Esophagus squamous epithelium (tissue), 5 donors: ENCODE measurements around the gene MRPS15. TPM values are rescaled to one million over a fixed set of nuclear protein-coding genes. Genes with fewer than 3 reads are reported as not detected.

Experiments
- DNase-seq: peaks from one replicate; lab custom pipeline; 2025; lab: John Stamatoyannopoulos, UW
- H3K27ac ChIP-seq, 4 donors: fragments of 200-600 bp; sonication (generic); one replicate each; pipeline ENCODE4 v1.5.1; 2016 to 2019; ENCODE audit warnings: mild to moderate bottlenecking in 1 of 4
- H3K27me3 ChIP-seq, 4 donors: fragments of 200-600 bp; sonication (generic); 1 replicate in 3 of 4; 2 replicates in 1 of 4; pipeline versions ENCODE4 v1.5.1 to v1.6.0; 2017 to 2021; ENCODE audit warnings: antibody characterized with exemption in 1 of 4
- H3K36me3 ChIP-seq, 3 donors: fragments of 200-600 bp; sonication (generic); one replicate each; pipeline ENCODE4 v1.5.1; 2016 to 2019
- H3K4me1 ChIP-seq, 3 donors: fragments of 200-600 bp; sonication (generic); one replicate each; pipeline ENCODE4 v1.5.1; 2017 to 2019
- H3K4me3 ChIP-seq, 4 donors: fragments of 200-600 bp; sonication (generic); 1 replicate in 3 of 4; 2 replicates in 1 of 4; pipeline ENCODE4 v1.5.1; 2016 to 2019; ENCODE audit warnings: mild to moderate bottlenecking in 2 of 4, moderate library complexity in 1 of 4
- H3K9me3 ChIP-seq, 3 donors: fragments of 200-600 bp; sonication (generic); one replicate each; pipeline ENCODE4 v1.5.1; 2016 to 2019
- POLR2A ChIP-seq, 4 donors: fragments of 450-650 bp; IDR thresholded peaks; one replicate each; pipeline ENCODE4 v1.6.1; 2017; ENCODE audit warnings: antibody characterized with exemption in 4 of 4, mild to moderate bottlenecking in 4 of 4, moderate library complexity in 3 of 4
- WGBS, 2 donors: methylation state at CpG; one replicate each; pipeline ENCODE4 v1.1.5; 2018; 5-methylcytosine and 5-hydroxymethylcytosine counted together
- intact Hi-C: fragments of 100-400 bp; cut with DNase I; formaldehyde crosslinking; loops from one replicate; pipeline ENCODE4 v1.15.0; 2022
- total RNA-seq, 4 donors: library from RNA; depleted of rRNA; stranded (reverse); fragments of >200 nt; gene quantifications; one replicate each; pipeline ENCODE4 v1.1.0, GENCODE V29; 2016
- TF ChIP-seq, protein P1 (sequence below), 6 experiments: fragments of 450-650 bp in 4 of 6; fragments of 200-600 bp in 2 of 6; sonication (generic) in 2 of 6; IDR thresholded peaks; one replicate each; pipeline ENCODE4 v1.5.1; 2016 to 2019; ENCODE audit warnings: antibody characterized with exemption in 6 of 6, mild to moderate bottlenecking in 4 of 6, moderate library complexity in 4 of 6
- donor health status: DM: yes; HTN: yes; CAD: no.

Gene MRPS15
- total RNA-seq, 4 donors from 2014 or later: 49.1 to 96.4 (median 74.0) TPM

DNA sequence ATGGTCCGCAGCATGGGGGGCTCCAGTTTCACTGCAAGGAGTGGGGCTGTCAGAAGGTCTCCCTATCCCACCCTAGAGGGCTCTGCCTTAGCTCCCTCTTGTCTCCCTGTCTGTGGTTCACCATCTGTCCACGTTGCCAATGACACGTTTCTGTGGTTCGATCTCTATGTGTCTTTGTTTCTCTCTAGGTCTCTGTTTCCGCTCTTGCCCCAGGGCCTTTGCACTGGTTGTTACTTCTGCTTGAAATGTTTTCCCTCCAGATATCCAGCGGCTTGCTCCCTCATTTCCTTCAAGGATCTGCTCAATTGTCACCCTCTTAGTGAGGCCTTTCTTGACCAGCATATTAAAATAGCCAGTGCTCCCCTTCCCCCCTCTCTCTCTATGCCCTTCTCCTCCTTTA is 8.5 kb upstream of the MRPS15 start:
- no peak for DNase-seq

DNA sequence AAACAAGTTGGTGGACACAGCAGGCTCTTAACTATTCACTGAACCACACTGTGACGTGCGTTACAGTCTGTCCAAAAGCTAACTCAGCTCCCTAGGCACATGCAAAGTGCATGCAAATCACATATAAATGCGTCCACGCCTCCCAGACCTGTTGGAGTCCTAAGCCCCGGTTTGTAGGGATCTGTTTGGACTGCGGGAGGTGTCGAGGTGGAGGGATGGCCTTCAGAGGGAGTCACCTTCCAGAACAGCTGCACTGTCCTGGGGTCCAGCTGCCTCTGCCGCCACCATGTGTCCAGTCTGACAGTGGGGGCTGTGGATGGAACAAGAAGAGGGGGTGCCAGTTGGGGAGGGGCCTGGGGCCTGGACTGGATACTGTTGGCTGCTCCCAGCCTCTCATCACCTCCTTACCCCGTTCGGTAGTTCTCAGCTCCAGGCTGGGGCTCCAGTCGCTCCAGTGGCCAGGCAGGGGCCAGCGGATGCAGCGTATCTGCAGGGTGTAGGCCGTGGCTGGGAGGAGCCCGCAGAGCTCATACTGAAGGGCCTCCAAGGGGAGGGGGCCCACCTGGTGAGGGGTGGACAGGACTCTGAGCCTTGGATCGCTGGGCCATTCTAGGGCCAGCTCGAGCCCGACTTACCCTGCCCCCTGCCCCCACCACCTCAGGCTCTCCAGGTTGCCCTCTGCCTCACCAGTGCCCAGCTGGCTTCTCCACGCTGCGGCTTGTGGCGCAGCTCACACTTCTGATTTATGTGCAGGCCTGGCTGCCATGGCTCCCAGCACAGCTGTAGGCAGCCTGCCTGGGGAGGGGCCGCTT is 7.9 kb upstream of the MRPS15 start:
- DNase-seq: no peak
- intact Hi-C loops: no loop called here
- Histone ChIP-seq H3K4me1 (peaks cover 0 to 7% (median 0%) of the 10 kb centered on the region in 3 donors), H3K27me3 (no peaks in the 10 kb centered on the region), H3K27ac (no peak overlapping the region), H3K36me3 (no peaks in the 10 kb centered on the region), H3K4me3 (no peak overlapping the region), H3K9me3 (no peaks in the 10 kb centered on the region)
- no peak for TF ChIP-seq POLR2A (IDR thresholded peaks at IDR 0.05)
- TF ChIP-seq, protein P1, sequence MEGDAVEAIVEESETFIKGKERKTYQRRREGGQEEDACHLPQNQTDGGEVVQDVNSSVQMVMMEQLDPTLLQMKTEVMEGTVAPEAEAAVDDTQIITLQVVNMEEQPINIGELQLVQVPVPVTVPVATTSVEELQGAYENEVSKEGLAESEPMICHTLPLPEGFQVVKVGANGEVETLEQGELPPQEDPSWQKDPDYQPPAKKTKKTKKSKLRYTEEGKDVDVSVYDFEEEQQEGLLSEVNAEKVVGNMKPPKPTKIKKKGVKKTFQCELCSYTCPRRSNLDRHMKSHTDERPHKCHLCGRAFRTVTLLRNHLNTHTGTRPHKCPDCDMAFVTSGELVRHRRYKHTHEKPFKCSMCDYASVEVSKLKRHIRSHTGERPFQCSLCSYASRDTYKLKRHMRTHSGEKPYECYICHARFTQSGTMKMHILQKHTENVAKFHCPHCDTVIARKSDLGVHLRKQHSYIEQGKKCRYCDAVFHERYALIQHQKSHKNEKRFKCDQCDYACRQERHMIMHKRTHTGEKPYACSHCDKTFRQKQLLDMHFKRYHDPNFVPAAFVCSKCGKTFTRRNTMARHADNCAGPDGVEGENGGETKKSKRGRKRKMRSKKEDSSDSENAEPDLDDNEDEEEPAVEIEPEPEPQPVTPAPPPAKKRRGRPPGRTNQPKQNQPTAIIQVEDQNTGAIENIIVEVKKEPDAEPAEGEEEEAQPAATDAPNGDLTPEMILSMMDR (IDR thresholded peaks at IDR 0.05): no peak
- WGBS, 2 donors: 77 to 87% methylated on average over 8 to 11 of the region's 22 CpGs

More for the DNA sequence above, 8.5 kb upstream of the MRPS15 start:
- 87 to 91% methylated on average over 5 to 6 of the region's 6 CpGs for WGBS, 2 donors
- H3K36me3 ChIP-seq: no peaks in the 10 kb centered on the region
- H3K27ac ChIP-seq: no peak overlapping the region
- H3K27me3 ChIP-seq: no peaks in the 10 kb centered on the region
- intact Hi-C loops: no loop called here
- H3K4me1 ChIP-seq: peaks cover 0 to 7% (median 0%) of the 10 kb centered on the region in 3 donors
- TF ChIP-seq, protein P1 (IDR thresholded peaks at IDR 0.05): no peak
- no peak for TF ChIP-seq POLR2A (IDR thresholded peaks at IDR 0.05)
- no peak overlapping the region for H3K4me3 ChIP-seq
- no peaks in the 10 kb centered on the region for H3K9me3 ChIP-seq

DNA sequence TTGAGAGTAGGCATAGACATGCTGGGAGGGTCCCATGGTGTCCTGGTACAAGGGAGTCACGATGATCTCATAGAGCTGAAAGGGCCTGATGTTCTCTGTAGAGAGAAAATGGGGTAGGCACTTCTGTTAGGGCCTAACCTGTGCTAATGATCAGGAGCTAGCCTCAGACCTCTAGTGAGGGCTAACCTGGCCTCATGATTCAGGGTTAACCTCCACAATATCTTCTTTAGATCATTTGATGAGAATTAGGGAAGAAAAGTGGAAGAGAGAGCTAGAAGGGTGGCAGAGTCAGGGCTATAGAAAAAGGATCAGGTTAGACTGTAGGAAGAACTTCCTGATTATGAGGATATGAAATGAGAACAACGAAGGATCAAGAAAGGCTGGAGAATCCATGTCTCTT is 5.0 kb upstream of the MRPS15 start:
- no peaks in the 10 kb centered on the region for H3K36me3 ChIP-seq
- no peak for DNase-seq
- no peaks in the 10 kb centered on the region for H3K27me3 ChIP-seq
- H3K4me1 ChIP-seq: peaks cover 0 to 8% (median 4%) of the 10 kb centered on the region in 3 donors
- no peak for TF ChIP-seq POLR2A (IDR thresholded peaks at IDR 0.05)
- TF ChIP-seq, protein P1 (IDR thresholded peaks at IDR 0.05): no peak
- WGBS, 2 donors: 63 to 84% methylated on average over 2 of the region's 2 CpGs
- no peak overlapping the region for H3K27ac ChIP-seq
- no peaks in the 10 kb centered on the region for H3K9me3 ChIP-seq
- no peak overlapping the region for H3K4me3 ChIP-seq
- intact Hi-C loops: no loop called here

DNA sequence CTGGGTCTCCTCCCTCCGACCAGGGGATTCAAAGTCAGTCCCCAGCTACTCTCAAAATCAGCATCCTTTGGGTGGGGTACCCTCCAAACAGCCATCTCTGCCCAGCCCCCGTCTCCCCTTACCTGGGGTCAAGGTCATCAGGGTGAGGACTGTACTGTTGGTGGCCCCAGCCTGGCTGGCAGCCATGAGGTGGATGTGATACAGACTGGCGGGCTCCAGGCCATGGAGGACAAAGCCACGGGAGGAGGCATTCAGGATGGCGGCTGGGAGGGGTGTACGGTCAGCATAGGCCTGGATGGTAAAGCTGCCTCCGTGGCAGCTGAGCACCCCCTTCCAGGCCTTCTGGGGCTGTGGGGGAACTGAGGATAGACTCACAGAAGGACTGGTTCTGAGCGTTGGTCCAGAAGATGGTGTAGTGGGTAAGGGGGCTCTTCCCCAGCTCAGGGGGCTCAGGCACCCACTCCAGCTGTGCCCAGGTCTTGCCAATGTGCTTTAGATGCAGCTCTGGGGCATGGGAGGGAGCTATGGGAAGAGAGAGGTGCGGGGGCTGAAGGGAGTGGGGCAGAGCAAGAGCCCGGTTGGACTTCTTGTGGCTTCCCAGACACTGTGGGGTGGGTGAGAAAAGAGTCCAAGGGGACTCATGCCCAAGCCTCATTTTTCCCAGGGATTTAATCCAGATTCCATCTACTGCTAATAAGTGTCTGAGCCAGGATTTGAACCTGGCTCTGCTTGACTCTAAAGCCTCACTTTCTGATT is 3.7 kb upstream of the MRPS15 start:
- H3K4me3 ChIP-seq: no peak overlapping the region
- H3K27ac ChIP-seq: no peak overlapping the region
- no peak for DNase-seq
- H3K36me3 ChIP-seq: no peaks in the 10 kb centered on the region
- H3K4me1 ChIP-seq: peaks cover 4 to 18% (median 7%) of the 10 kb centered on the region in 3 donors
- intact Hi-C loops: no loop called here
- 89 to 90% methylated on average over 5 to 7 of the region's 10 CpGs for WGBS, 2 donors
- TF ChIP-seq, protein P1 (IDR thresholded peaks at IDR 0.05): no peak
- TF ChIP-seq POLR2A (IDR thresholded peaks at IDR 0.05): no peak
- no peaks in the 10 kb centered on the region for H3K9me3 ChIP-seq
- H3K27me3 ChIP-seq: no peaks in the 10 kb centered on the region

DNA sequence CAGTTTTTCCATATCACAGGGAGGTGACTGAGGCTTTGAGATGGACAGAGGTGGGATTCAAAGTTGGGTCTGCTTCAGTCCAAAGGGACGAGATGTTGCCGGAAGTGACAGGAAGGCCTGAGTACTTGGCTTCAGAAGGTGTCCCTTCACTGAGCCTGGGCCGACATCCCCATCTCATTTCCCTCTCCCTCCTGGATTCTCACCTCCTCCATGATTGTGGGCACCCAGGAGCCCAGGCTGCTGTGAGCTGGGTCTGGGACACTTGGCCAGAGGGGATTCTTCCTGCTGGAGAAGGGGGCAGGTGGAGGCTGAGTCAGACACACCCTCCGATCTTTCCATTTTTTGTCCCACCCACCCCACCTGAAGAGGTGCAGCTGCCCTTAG is 2.8 kb upstream of the MRPS15 start:
- WGBS, 2 donors: 92 to 94% methylated on average over 2 to 3 of the region's 4 CpGs
- TF ChIP-seq POLR2A (IDR thresholded peaks at IDR 0.05): no peak
- TF ChIP-seq, protein P1 (IDR thresholded peaks at IDR 0.05): no peak
- H3K27ac ChIP-seq: no peak overlapping the region
- intact Hi-C loops: no loop called here
- no peak for DNase-seq
- no peaks in the 10 kb centered on the region for H3K9me3 ChIP-seq
- H3K27me3 ChIP-seq: no peaks in the 10 kb centered on the region
- no peak overlapping the region for H3K4me3 ChIP-seq
- H3K4me1 ChIP-seq: peaks cover 4 to 26% (median 14%) of the 10 kb centered on the region in 3 donors
- peaks cover 0 to 4% (median 0%) of the 10 kb centered on the region in 3 donors for H3K36me3 ChIP-seq
